ENCODE data around the gene NRAP. TPM values are rescaled to one million over a fixed set of nuclear protein-coding genes. Genes with fewer than 3 reads are reported as not detected.
"Not testable (repeated sequence)": the region's sequence is repeated elsewhere in the genome, so short reads cannot be mapped to it uniquely, and the experiment has no call there.

Gene NRAP
- total RNA-seq, 1 experiment from 2014 or later: not detected

DNA sequence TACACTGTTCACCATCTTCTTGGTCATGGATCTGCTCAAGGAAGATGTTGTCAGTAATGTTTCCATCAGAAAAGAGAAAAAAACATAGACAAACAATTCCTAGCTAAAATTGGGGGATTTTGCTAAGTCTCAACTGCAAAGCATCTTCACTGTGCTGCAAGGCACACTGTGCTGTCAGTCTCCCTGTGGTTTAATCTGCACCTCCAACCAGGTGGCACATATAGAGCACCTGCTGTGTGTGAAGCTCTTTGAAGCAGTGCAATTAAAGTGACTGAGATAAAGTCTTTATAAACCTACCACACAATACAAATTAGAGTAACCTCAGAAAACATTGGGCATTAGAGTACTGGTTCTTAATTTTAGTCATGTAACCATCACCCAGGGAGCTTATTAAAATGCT is 6.3 kb downstream of the NRAP start:
- DNase-seq: no peak
- POLR2A ChIA-PET (ENCODE audit: unreplicated experiment): no interaction called here
- no peaks in the 10 kb centered on the region for H3K9me2 ChIP-seq (ENCODE audit: insufficient read depth)
- no peak overlapping the region for H3K27ac ChIP-seq
- H3K27me3 ChIP-seq (ENCODE audit: insufficient read depth, low read depth): no peaks in the 10 kb centered on the region
- no peak overlapping the region for H3K4me2 ChIP-seq
- no peaks in the 10 kb centered on the region for H3K79me2 ChIP-seq (ENCODE audit: low read depth)
- no peaks in the 10 kb centered on the region for H3F3A ChIP-seq (ENCODE audit: insufficient read depth, low read depth)
- intact Hi-C loops (cut with micrococcal nuclease; ENCODE audit: unreplicated experiment): no loop called here
- H3K9me3 ChIP-seq (ENCODE audit: insufficient read depth, low read depth): no peaks in the 10 kb centered on the region
- TF ChIP-seq EZH2 (IDR thresholded peaks at IDR 0.05; ENCODE audit: low read depth): no peak
- no peak for TF ChIP-seq CTCF (conservative IDR thresholded peaks at IDR 0.05)
- no peak overlapping the region for H2AFZ ChIP-seq
- H3K4me3 ChIP-seq: no peak overlapping the region
- H3K4me1 ChIP-seq (replicated peaks; ENCODE audit: insufficient read depth): no peaks in the 10 kb centered on the region
- no peaks in the 10 kb centered on the region for H3K36me3 ChIP-seq (ENCODE audit: low read depth)
- BruUV-seq (replicated peaks): no TSS peak
- CTCF ChIA-PET: no interaction called here
- H4K20me1 ChIP-seq (ENCODE audit: insufficient read depth): no peaks in the 10 kb centered on the region

GRCh38 chr10:113656896-113657295 is 6.9 kb downstream of the NRAP start:
- no TSS peak for BruUV-seq (replicated peaks)
- DNase-seq: no peak
- H3K4me1 ChIP-seq (replicated peaks; ENCODE audit: insufficient read depth): no peaks in the 10 kb centered on the region
- no peaks in the 10 kb centered on the region for H3K27me3 ChIP-seq (ENCODE audit: insufficient read depth, low read depth)
- H3K4me3 ChIP-seq: no peak overlapping the region
- no peak overlapping the region for H2AFZ ChIP-seq
- no peaks in the 10 kb centered on the region for H4K20me1 ChIP-seq (ENCODE audit: insufficient read depth)
- no peaks in the 10 kb centered on the region for H3F3A ChIP-seq (ENCODE audit: insufficient read depth, low read depth)
- H3K79me2 ChIP-seq (ENCODE audit: low read depth): no peaks in the 10 kb centered on the region
- POLR2A ChIA-PET (ENCODE audit: unreplicated experiment): no interaction called here
- no peak overlapping the region for H3K4me2 ChIP-seq
- CTCF ChIA-PET: no interaction called here
- no peaks in the 10 kb centered on the region for H3K36me3 ChIP-seq (ENCODE audit: low read depth)
- H3K27ac ChIP-seq: no peak overlapping the region
- TF ChIP-seq EZH2 (IDR thresholded peaks at IDR 0.05; ENCODE audit: low read depth) (no peak), CTCF (conservative IDR thresholded peaks at IDR 0.05) (no peak)
- intact Hi-C loops (cut with micrococcal nuclease; ENCODE audit: unreplicated experiment): no loop called here
- no peaks in the 10 kb centered on the region for H3K9me3 ChIP-seq (ENCODE audit: insufficient read depth, low read depth)
- no peaks in the 10 kb centered on the region for H3K9me2 ChIP-seq (ENCODE audit: insufficient read depth)

DNA sequence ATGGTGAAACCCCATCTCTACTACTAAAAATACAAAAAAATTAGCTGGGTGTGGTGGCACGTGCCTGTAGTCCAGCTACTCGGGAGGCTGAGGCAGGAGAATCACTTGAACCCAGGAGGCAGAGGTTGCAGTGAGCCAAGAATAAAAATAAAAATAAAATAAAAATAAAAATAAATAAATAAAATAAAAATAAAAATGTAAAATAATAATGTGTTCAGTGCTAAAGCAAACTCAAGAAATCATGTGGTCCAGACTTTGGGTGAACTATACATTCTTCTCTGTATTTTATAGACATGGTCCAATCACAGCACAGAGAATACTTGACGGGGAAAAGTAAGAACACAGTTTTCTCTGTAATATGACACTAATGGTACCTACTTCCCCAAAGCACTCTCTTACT is 11.4 kb downstream of the NRAP start:
- BruUV-seq (replicated peaks); H3K4me2 ChIP-seq; intact Hi-C loops (cut with micrococcal nuclease; ENCODE audit: unreplicated experiment); H3K4me1 ChIP-seq (replicated peaks; ENCODE audit: insufficient read depth); CTCF ChIA-PET; H4K20me1 ChIP-seq (ENCODE audit: insufficient read depth); H3K27me3 ChIP-seq (ENCODE audit: insufficient read depth, low read depth); H3K4me3 ChIP-seq; H3K9me2 ChIP-seq (ENCODE audit: insufficient read depth); H3K79me2 ChIP-seq (ENCODE audit: low read depth); H2AFZ ChIP-seq; H3K27ac ChIP-seq; H3K36me3 ChIP-seq (ENCODE audit: low read depth); POLR2A ChIA-PET (ENCODE audit: unreplicated experiment); H3F3A ChIP-seq (ENCODE audit: insufficient read depth, low read depth); DNase-seq; H3K9me3 ChIP-seq (ENCODE audit: insufficient read depth, low read depth): not testable (repeated sequence)

- Histone ChIP-seq H3K27me3 (ENCODE audit: insufficient read depth, low read depth) (0 out of 2 replicates have a peak, but pooled peaks cover 3% of the 10 kb centered on the region), H3F3A (ENCODE audit: insufficient read depth, low read depth) (no peaks in the 10 kb centered on the region), H2AFZ (no peak overlapping the region), H3K79me2 (ENCODE audit: low read depth) (no peaks in the 10 kb centered on the region), H3K36me3 (ENCODE audit: low read depth) (no peaks in the 10 kb centered on the region), H3K9me3 (ENCODE audit: insufficient read depth, low read depth) (no peaks in the 10 kb centered on the region), H3K9me2 (ENCODE audit: insufficient read depth) (no peaks in the 10 kb centered on the region), H4K20me1 (ENCODE audit: insufficient read depth) (no peaks in the 10 kb centered on the region), H3K27ac (no peak overlapping the region), H3K4me1 (replicated peaks; ENCODE audit: insufficient read depth) (no peaks in the 10 kb centered on the region), H3K4me3 (no peak overlapping the region), H3K4me2 (no peak overlapping the region)
- ChIA-PET POLR2A (ENCODE audit: unreplicated experiment) (no interaction called here), CTCF (no interaction called here)
- TF ChIP-seq EZH2 (IDR thresholded peaks at IDR 0.05; ENCODE audit: low read depth) (no peak), CTCF (conservative IDR thresholded peaks at IDR 0.05) (no peak)
- intact Hi-C loops (cut with micrococcal nuclease; ENCODE audit: unreplicated experiment): no loop called here
- BruUV-seq (replicated peaks): no TSS peak
- no peak for DNase-seq
Measured at GRCh38 chr10:113651898-113652297, 11.9 kb downstream of the NRAP start.
